Measurements from ENCODE around the gene EIF4A2.

EIF4A2 gene

GRCh38 chr3:186784820-186785494, 1.6 kb downstream of the EIF4A2 start:
- in situ Hi-C loops (cut with HindIII; ENCODE audit: low sequenced_read_pairs): no loop called here

- in situ Hi-C loops (cut with HindIII; ENCODE audit: low sequenced_read_pairs): no loop called here
These were observed 2.2 kb downstream of the EIF4A2 start for GRCh38 chr3:186785495-186786018.

- in situ Hi-C loops (cut with HindIII; ENCODE audit: low sequenced_read_pairs): no loop called here
These were observed 3.5 kb downstream of the EIF4A2 start for GRCh38 chr3:186786922-186787321.

- in situ Hi-C loops (cut with HindIII; ENCODE audit: low sequenced_read_pairs): no loop called here
These were observed 4.5 kb downstream of the EIF4A2 start for GRCh38 chr3:186787642-186788481.

- in situ Hi-C loops (cut with HindIII; ENCODE audit: low sequenced_read_pairs): no loop called here
These were observed 5.3 kb downstream of the EIF4A2 start for GRCh38 chr3:186788482-186789370.

- in situ Hi-C loops (cut with HindIII; ENCODE audit: low sequenced_read_pairs): no loop called here
These were observed 6.3 kb downstream of the EIF4A2 start for GRCh38 chr3:186789554-186790260.

GRCh38 chr3:186790261-186790981, 7.0 kb downstream of the EIF4A2 start:
- in situ Hi-C loops (cut with HindIII; ENCODE audit: low sequenced_read_pairs): no loop called here

GRCh38 chr3:186798239-186798874, 15.0 kb downstream of the EIF4A2 start:
- in situ Hi-C loops (cut with HindIII; ENCODE audit: low sequenced_read_pairs): no loop called here

- in situ Hi-C loops (cut with HindIII; ENCODE audit: low sequenced_read_pairs): loop anchor here (10.0 to 25.0 kb wide), 2 partner anchors 65 to 188 kb away; partner anchors contain the start of gene AHSG
These were observed 16.9 kb downstream of the EIF4A2 start for GRCh38 chr3:186800285-186800684.

GRCh38 chr3:186802701-186803100, 19.3 kb downstream of the EIF4A2 start:
- in situ Hi-C loops (cut with HindIII; ENCODE audit: low sequenced_read_pairs): loop anchor here (10.0 to 25.0 kb wide), 2 partner anchors 68 to 190 kb away; partner anchors contain the start of gene AHSG

GRCh38 chr3:186803447-186803846, 20.1 kb downstream of the EIF4A2 start:
- in situ Hi-C loops (cut with HindIII; ENCODE audit: low sequenced_read_pairs): loop anchor here (10.0 to 25.0 kb wide), 2 partner anchors 69 to 191 kb away; partner anchors contain the start of gene AHSG

- in situ Hi-C loops (cut with HindIII; ENCODE audit: low sequenced_read_pairs): loop anchor here (10.0 to 25.0 kb wide), 2 partner anchors 72 to 194 kb away; partner anchors contain the start of gene AHSG
These were observed 23.0 kb downstream of the EIF4A2 start, which contains the start of gene RFC4 for GRCh38 chr3:186806089-186807055. TSS of gene RFC4 (minus strand) at chr3:186806482. CDS start at chr3:186804713, 1,769 bp downstream.

GRCh38 chr3:186807231-186807630, 23.9 kb downstream of the EIF4A2 start:
- in situ Hi-C loops (cut with HindIII; ENCODE audit: low sequenced_read_pairs): loop anchor here (10.0 to 25.0 kb wide), 2 partner anchors 72 to 195 kb away; partner anchors contain the start of gene AHSG

GRCh38 chr3:186810336-186810996, 27.1 kb downstream of the EIF4A2 start:
- in situ Hi-C loops (cut with HindIII; ENCODE audit: low sequenced_read_pairs): loop anchor here (25.0 kb wide), 1 partner anchor 198 kb away; the partner anchor contains the start of gene AHSG

GRCh38 chr3:186811313-186811712, 27.9 kb downstream of the EIF4A2 start:
- in situ Hi-C loops (cut with HindIII; ENCODE audit: low sequenced_read_pairs): loop anchor here (25.0 kb wide), 1 partner anchor 199 kb away; the partner anchor contains the start of gene AHSG

GRCh38 chr3:186814100-186814499, 30.7 kb downstream of the EIF4A2 start:
- in situ Hi-C loops (cut with HindIII; ENCODE audit: low sequenced_read_pairs): loop anchor here (25.0 kb wide), 1 partner anchor 202 kb away; the partner anchor contains the start of gene AHSG
